GM21447 (cell line): ENCODE results near the gene NHSL1.

ENCODE experiments used
- ATAC-seq: cut with Tn5 transposase; IDR thresholded peaks from one replicate; pipeline ENCODE4 v1.9.1; 2021; ENCODE audit not compliant: unreplicated experiment

Gene NHSL1

DNA sequence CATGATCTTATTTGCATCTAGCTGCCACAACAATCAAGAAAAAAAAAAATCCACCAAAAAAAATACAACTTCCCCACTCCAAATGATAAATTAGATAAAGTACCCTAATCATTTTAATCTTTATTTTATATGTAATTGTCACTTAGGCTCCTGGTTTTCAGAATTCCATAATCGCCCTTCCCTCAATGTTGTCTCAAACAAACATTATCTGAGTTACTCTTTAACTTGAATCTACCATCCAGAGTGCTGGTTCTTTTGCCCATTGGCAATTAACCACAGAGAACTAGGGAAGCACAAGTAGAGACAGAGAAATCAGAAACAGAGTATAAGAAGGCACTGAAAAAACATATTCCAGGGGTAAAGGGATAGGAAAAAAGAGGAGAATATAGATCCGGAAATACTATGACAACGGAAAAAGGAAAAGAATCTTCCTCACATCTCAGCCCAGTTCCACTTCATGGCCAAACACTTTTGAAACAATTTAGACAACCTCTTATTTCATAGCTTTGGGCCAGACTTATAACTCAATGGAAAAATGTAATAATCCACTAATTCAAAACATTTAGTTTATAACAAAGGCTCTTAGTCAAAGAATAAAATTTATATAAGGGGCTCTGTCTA is 861 bp upstream of the NHSL1 start:
- ATAC-seq: no peak

DNA sequence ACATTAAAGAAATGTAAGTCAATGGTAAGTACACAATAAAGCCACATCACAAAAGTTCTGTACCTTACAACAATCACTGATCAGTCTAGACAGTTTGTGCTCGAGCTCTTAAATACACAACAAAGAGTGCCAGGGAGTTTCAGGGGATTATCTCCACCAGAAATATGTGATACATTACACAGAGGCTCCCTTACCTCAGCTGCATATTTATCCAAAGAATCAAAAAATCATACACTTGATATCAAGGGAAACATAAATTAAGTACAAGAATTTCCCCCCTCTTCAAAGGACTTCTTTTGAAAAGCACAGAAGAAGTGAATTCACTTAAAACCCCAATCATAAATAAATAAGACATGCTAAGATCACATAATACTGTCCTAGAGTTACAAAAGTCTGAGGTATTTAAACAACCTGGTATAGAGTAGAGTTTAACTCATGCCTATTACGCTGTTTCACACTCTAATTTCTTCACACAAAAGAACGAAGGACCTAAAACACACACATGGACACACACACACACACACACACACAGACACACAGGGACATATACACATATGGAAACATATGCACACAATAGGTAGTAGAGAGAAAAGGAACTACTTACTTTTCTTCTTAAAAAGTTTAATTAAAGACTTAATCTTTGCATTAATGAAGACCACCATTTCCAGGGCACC is 528 bp downstream of the NHSL1 start:
- no peak for ATAC-seq

DNA sequence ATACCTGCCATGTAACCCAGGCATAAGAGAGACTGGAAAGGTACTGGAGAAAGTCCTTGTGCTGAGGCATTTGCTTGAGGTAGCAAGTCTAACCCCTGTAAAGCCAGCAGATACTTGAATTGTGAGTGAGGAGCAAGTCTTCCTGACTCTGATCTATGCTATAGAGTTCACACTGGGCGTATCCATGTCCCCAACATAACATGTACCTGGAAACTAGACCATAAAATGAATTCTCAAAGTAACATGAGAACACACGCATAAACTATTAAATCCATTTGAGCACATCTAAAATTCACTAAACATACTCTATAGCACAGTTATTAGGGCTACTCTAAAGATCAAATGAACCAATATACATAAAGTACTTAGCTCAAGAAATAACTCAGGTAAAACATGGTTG is 2.0 kb downstream of the NHSL1 start:
- ATAC-seq: no peak

DNA sequence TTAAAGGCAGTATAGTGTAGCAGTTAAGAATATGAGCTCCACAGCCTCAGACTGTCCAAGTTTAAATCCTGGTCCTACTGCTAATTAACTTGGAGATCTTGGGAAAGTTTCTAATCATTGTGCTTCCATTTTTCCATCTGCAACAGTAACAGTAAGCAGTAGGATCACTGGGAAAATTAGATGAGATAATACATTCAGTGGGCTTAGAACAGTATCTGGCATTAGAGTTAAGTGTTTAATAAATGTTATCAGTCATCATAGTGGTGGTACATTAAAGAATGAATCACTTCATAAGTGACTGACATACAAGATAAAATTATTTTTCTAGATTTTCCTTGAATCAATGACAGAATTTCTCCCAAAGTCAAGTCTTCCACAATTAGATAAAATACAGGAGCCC is 5.0 kb downstream of the NHSL1 start:
- no peak for ATAC-seq

DNA sequence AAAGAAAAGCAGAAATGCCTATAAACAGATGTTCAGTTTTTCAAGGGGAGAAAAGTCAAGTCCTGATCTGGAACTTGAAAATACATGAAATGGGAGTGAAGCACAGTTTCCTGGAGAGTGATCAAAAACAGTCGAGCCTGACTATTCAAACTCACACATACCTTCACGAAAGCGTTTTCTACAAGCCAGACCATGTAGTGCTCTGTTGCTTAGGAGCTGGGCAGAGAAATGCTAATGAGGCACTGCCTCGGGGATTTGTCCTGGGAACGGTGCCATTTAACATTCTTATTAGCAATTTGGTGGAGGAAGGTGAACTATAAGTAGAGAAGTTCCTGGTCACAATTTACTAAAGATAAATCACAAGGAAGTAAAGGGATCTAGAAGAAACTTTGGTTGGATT is 5.9 kb downstream of the NHSL1 start:
- ATAC-seq: no peak

DNA sequence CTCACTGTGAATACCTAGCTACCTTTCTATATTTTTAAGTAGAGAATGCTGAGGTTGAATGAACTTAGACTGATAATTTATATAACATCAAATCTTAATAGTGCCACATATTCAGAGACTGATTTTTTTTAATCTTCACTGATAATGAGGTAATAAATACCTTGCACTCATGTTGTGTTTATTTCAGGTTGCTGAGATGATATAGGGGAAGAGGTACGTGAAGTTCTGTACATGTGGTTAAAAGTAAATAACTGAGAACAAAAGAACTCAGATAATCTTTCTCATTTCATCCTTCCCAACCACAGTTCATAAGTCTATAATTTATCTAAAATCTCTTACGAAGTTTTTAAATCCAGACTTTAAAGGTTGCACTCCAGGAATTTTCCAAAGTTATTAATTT is 6.4 kb downstream of the NHSL1 start:
- no peak for ATAC-seq

DNA sequence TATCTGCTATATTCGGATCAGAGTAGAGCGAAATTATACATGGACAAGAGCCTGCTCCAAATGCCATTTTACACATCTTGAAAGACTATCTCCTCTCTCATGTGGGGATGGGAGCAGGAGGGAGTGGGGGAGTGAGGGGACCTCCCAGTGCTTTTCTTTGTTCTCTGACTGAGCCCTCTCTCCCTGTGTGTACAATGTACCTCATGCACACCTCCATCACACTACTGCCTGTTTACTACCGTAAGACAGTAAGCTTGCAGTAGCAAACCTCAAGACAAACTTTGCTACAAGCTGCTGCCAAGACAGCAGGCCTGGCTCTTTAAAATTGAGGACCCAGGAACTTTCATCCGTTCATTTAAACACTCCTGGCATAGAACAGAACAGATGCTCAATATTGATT is 7.2 kb downstream of the NHSL1 start:
- ATAC-seq: no peak

DNA sequence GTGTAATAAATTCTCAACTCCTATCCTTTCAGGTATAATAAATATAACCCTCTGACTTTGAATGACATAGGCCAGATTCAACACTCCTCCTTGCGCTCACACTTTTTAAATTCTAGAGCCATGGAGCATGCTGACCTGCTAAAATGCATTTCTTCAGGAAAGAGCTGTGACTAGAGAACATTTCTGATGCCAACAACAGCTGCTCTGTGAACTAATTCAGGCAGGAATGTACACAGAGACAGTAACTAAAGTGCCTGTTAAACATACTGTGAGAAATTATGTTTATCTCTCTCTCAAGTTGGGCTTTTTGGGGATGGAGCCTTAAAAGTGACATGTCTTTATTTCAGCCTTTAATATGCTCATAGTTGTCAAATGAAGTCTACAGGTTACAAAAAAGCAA is 8.3 kb downstream of the NHSL1 start:
- ATAC-seq: no peak

DNA sequence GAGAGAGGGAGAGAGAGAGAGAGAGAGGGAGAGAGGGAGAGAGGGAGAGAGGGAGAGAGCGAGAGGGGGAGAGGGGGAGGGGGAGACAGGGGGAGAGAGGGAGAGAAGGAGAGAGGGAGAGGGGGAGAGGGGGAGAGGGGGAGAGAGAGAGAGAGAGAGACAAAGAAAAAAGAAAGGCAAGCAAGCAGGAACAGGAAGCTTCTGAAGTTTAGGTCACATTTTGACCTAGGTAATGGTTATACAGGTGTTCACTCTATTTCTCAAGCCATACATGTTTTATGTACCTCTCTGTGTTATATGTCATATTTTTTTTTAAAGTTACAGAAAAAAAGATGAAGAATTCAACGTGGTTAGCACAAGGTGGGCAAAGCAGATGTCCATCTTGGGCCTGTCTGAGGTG is 9.4 kb downstream of the NHSL1 start:
- ATAC-seq: no peak

DNA sequence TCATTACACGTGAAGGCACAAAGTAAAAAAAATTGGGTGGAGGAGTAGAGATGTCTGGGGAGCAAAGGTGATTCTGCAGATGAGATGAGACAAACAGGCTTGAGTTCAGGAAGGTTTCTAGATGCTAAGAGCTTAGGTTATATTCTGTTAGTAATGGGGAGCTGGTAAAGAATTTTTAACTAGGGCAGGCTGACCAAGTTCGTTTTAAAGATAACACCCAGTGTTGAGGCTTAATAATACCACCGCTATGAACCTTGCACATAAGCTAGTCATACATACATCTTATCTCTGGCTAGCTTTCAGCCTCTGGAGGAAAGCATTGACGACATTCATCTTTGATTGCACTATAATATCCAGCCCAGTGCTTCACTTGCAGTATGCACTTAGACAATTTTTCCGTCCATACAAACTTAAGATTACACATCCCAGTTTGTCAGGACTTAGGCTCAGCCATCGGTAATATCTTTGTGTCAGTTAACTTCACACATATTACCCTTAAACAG is 12.1 kb downstream of the NHSL1 start:
- no peak for ATAC-seq

DNA sequence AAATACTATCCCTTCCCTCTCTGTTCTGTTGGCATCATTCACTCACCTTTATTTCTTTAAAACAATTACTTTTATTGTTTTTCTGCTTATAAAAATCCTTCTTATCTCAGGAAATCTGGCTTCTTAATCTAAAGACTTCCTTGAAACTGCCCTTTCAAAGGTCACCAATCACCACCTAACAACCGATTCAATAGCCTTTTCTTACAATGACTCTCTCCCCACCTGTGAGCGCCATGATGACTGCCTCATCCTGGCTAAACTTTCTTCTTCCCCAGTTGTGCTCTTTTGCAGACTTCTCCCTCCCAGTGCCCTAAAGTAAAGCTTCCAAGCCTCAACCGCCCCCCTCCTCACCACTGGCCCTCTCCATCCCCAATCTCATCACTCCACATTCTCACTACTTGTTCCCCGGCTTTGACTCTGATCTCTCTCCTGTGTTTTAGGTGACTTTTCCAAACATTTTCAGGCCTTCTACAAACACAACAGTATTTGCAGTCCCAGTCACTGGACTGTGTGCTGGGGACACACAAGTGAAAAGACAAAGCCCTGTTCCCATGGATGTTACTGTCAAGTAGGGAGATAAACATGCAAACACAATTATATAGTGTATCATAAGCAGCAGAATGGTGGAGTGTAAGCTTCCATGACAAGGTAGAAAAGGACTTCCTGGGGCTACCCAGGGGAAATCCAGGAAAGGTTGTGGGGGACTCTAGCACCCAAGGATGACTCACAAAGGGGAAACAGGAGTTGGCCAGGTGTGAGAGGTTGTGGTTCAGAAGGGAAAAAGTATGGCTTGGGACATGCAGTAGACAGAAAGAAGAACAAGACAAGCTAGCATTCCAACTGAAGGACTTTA is 12.8 kb downstream of the NHSL1 start:
- ATAC-seq: no peak

DNA sequence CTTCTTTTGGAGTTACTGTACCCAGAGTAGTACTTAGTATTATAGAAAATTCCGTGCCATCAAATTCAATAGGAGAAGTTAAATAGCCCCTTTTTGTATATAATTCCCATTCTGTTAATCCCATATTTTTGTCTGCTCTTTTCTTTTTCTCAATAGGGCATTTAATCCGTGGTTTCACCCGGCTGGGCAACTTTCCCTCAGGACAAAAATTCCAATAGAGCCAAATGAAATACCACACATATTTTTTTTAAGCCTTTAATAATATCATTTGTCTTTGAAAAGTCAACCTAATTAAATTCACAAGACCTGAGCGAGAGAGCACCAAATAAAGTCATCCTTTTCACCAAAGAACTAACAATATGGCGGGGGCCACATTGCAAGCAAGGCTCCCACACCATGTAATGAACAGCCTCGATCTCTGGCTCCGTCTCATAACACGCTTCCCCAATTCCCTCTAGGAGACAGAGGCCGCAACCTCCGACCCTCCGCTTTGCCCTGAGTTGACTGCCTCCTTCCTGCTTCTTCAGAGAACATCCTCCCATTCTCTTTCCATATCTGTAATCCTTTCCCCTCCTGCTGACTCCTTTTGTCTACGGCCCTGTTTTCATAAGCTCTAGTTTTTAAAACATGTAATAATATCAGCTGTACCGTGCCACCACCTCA is 13.6 kb downstream of the NHSL1 start:
- ATAC-seq: no peak

DNA sequence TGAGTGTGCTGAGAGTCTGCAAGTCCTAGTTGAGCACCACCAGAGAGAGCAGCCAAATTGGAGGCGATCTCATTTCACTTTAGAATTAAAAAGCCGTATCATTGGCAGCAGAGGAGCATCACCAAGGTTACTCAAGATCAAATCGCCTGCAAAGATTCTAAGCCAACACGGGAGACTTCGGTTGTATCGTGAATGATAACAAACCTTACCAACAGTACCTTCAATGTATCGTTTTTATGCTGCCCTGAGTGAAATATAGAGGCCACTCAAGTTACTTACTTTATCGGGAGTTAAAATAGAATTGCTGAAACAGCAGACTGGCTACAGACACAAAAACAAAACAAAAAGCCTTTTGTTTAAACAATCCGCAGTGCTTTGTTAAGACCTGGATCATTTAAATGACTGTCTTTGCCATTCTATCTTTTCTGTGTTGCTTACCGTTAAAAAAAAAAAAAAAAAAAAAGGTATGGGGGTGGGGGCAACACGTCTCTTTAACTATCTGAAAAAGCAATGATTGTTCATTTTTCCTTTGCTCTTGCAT is 14.2 kb downstream of the NHSL1 start:
- ATAC-seq: no peak

DNA sequence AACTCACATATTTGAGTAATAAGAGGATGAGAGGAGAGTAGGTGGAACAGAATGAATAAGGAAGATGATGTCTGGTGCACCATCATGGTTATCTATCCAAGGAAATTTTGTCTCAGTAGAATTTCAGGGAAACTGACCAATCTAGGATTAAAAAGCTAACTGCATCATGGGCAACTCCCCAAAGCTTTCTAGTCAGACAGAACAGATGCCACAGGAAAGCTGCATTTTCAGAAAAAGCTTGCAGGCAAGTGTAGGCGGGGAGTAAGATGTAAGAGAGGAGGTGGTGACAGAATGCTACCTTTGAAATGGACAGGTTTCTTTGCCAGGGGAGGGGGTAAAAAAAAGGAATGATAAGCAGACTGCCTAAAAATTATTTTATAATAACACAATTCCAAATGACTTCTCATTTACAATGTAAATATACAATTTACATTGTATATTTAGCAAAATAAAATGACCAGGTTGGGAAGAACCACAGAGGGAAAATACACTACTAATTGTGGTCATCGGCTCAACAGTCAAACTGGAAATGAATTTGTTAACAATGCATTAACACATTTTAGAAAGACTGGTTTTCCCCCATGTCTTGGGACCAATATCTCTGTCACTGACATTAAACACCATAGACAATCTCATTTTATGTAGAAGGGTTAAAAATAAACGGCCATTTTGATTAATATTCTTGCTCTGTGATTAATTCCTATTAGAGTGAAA is 15.1 kb downstream of the NHSL1 start:
- ATAC-seq: no peak

DNA sequence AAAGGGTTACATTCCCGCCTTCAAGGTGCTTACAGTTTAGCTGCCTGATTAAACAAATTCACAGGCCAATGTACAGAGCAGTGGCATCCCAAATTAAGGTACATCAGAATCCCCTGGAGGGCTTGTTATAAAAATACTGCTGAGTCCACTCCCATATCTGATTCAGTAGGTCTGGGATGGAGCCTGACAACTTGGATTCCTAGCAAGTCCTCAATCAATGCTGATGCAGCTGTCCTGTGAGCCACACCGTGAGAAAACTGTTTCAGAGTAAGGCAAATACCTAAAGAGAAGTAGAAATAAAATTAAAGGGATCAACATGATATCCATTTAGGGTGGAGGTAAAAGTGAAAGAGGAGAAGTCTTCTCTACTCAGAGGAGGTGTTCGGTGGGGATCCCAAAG is 16.5 kb downstream of the NHSL1 start:
- ATAC-seq: no peak

DNA sequence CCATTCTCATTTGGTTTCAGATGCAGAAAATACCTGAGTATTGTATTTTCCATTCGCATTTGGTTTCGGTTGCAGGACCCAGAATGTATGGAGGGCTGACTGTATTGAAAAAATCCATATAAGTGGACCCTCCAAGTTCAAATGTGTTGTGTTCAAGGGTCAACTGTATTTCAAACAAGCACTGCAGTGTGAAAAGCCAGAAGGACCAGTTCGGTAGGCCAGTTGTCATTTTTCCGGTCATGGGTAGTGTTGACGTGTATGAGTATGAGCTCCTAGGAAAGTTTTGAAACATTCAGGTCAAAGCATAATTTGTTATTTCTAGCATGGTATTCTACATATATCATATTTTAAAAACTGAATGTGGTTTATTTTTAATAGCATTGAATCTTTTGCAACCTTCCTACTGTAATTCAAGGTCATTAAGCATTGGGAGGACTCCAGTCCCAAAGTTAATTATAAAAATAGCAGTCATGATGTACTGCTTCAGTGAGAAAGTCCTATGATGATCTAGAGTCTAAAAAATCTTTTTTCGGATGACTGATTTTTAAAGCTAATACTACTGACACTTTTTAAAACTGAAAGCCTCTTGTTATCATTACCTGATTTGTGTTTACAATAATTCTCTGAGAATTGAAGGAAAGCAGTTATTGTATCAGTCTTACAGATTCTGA is 18.9 kb downstream of the NHSL1 start:
- no peak for ATAC-seq

DNA sequence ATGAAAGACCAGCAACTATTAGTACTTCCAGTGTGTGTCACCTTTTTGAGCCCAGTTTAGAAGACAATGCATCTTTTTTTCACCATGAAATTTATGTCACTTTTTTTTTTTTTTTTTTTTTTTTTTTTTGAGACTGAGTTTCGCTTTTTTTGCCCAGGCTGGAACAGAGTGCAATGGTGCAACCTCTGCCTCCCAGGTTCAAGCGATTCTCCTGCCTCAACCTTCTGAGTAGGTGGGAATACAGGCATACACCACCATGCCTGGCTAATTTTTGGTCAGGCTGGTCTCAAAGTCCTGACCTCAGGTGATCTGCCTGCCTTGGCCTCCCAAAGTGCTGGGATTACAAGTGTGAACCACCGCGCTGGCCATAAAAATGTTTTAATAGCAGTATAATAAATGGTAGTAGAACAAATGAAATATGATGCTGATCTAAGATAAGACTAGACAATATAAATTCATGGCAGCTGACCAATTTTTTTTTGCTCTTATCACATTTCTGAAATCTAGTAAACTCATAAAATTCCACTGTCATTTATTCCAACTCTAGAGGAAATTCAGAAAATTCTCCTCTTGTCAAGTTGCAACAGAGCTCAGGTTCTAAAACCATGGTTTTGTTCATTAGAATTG is 21.3 kb downstream of the NHSL1 start:
- ATAC-seq: no peak

DNA sequence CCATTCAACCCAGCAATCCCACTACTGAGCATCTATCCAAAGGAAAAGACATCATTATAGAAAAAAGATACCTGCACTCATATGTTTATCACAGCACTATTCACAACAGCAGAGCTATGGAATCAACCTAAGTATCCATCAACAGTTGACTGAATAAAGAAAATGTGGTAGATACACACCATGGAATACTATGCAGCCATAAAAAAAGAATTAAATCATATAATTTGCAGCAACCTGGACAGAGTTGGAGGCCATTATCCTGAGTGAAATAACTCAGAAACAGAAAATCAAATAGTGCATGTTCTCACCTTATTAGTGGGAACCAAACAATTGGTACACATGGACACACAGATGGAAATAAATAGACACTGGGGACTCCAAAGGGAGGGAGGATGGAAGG is 23.2 kb downstream of the NHSL1 start:
- ATAC-seq: no peak

DNA sequence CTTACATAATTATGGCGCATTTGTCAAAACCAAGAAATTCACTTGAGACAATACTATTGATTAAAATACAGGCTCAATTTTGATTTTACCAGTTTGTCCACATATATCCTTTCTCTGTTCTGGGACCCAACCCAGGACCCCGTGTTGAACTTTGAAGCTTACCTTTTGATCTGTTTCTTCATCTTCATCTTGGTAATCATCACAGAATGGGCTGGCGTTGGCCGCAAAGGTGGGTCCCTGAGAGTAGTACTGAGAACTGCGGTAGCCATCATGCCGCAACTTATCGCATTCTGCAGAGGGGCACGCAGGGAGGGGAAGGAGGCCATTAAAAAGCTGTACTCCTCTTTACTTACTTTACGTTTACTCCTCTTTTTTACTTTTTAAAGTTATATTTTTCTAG is 26.1 kb downstream of the NHSL1 start:
- ATAC-seq: no peak
